GM19395 (cell line): Measurements from ENCODE around the gene NDUFV3.
"Not testable (repeated sequence)": the region's sequence is repeated elsewhere in the genome, so short reads cannot be mapped to it uniquely, and the experiment has no call there.

ENCODE experiments used
- ATAC-seq: cut with Tn5 transposase; IDR thresholded peaks from one replicate; pipeline ENCODE4 v1.9.1; 2021; ENCODE audit warnings: mild to moderate bottlenecking, moderate library complexity; ENCODE audit not compliant: unreplicated experiment

Gene NDUFV3

DNA sequence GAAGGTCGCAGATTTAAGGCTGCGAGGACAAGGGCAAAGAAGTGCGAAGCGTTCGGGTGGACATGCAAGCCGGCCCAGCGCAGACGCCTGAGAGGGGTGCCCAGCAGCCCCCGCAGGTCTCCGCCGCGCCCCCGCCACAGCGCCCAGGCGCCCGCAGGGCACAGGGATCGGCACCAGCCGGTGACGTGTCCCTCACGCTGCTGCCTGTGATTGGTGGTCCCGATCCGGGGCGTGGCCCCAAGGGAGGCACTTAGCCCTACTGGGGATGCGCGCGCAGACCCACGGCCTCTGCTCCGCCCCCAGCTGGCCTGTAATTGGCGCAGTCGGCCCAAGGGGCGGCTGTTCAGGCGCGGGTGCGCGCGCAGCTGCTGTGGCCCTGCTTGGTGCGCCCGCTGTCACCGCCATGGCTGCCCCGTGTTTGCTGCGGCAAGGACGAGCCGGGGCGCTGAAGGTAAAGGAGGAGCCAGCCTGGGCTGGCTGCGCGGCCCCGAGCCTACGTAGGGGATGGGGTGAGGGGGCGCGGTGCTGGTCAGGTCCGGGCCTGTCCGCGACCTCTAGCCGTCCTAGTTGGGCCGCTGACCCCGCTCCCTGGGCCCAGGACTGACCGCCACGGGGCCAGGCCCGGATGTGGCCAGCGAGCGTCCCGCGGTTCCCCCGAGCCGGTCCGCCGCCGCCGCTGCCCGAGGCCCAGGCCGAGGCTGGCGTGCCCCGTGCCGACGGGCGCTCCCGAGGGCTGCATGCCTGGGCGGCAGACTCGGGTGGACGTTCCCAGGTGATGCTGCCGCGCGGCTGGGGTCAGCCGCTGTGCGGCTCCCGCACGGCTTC lies at the start of gene NDUFV3:
NDUFV3 (plus strand) TSS at position 379 of the 825 bp plus-strand sequence; CDS start at position 404, 25 bp downstream.
- ATAC-seq, result peak; percentile 83

DNA sequence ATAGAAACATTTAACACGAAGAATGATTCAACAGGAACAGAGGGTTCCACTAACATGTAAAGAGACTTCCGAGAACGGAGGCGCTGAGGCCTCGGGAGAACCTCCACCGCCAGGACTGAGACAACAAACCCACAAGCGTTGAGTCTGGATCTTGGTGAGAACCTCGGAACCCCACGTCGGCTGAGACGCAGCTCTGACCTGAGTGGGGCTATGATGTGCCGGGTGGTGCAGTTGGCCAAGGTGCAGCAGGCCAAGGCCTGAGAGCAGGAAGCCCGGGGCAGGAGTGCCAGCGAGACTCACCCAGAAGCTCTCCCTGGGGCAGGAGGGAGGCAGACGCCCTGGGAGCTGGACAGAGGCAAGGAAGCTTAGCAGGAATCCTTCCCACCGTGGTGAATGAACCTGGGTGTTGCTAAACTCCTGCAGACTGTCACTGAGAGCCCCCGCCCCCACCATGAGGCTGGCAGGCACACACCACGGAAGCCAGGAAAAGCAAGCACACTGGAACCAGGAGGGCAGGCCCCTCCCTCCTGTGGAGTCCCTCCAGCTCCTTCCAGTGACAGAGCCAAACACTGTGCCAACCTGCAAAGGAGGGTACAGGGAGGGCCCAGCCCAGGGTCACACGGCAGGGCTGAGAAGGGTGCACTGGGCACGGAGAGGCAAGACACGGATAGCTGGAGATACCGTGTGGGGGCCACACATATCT lies 48.5 kb upstream of the NDUFV3 start:
- no peak for ATAC-seq

DNA sequence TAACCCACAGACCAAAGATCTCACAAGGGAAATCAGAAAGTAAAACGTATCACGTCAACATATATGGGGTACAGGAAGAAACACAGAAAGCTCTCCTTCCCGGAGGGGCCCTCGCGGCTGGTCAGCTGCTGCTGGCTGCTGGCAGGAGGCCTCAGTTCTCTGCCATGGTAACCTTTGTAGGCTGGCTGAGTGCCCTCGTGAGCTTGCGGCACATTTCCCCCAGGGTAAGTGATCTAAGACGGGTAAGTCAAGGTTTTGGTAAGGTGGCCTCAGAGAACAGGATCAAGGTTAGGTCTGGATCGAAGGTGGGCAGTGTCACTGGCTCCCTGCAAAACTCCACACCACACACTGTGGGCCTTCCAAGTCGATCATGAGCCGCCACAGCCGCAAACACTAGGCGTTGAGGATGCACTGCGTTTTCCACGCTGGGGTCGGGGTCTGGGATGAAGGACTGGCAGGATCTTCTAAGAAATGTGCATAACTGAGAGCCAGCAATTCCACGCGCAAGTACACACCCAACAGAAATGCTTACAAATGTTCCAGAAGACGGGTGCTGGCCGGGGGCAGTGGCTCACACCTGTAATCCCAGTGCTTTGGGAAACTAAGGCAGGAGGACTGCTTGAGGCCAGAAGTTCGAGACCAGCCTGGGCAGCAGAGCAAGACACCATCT lies 47.7 kb upstream of the NDUFV3 start:
- ATAC-seq, result no peak

DNA sequence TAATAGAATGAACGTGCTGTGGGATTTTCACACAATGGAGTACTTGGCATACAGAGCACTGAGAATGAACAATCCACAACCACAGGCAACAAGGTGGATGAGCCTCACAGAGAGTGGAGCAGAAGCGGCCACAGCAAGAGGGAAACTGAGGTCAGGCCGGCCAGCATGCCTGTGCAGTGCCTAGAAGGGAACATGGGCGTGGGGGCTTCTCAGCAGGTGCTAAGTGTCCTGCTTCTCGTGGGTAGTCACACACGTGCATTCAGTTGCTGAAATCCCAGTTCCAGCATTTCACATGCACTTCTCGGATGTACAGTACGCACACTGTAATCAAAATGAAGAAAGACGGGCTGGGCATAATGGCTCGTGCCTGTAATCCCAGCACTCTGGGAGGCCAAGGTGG lies 46.9 kb upstream of the NDUFV3 start:
- no peak for ATAC-seq

DNA sequence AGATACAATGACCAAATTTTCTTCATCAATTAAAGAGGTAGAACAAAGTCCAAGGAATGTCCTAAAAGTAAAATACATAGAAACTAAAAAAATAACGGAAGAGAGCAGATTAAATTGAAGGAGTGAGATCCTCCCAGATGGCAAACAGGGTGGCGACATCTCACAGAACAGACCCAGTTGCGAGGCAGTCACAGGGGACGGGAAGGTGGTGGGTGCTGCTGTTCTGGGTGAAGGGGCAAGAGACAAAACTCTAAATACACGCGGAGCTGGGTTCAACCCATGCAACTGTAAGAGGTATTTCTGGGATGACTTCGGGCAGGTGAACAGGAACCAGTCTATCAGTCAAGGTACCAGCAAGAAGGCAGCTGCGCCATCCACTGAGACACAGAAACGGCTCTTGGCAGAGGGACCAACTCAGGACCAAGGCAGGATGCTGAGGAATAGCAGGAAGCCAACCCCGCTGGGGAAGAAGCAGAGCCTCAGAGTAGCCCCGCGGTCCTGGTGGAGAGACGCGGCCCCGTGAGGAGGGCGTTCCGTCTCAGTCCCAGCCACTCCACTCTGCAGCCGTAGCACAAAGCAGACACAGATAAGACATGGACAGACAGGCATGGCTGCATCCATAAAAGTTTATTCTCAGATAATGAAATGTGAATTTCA lies 45.9 kb upstream of the NDUFV3 start:
- no peak for ATAC-seq

DNA sequence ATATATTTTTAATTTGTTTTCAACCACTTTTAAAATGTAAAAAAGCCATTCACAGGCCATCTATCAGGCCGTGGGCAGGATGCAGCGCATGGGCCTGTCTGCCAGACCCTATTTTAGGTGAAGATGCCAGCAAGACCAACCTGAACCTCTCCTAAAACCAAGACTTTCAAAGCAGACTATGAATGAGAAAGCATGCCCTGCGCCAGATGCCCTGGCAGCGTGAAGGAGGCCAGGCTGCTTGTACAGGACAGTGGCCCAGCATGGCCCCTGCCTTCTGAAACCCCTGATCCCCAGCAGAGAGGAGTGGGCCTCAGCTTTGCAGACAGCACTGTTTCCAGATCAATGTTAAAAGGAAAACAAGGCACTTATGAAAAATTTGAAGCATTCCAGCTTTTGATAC lies 45.4 kb upstream of the NDUFV3 start:
- ATAC-seq, result no peak

DNA sequence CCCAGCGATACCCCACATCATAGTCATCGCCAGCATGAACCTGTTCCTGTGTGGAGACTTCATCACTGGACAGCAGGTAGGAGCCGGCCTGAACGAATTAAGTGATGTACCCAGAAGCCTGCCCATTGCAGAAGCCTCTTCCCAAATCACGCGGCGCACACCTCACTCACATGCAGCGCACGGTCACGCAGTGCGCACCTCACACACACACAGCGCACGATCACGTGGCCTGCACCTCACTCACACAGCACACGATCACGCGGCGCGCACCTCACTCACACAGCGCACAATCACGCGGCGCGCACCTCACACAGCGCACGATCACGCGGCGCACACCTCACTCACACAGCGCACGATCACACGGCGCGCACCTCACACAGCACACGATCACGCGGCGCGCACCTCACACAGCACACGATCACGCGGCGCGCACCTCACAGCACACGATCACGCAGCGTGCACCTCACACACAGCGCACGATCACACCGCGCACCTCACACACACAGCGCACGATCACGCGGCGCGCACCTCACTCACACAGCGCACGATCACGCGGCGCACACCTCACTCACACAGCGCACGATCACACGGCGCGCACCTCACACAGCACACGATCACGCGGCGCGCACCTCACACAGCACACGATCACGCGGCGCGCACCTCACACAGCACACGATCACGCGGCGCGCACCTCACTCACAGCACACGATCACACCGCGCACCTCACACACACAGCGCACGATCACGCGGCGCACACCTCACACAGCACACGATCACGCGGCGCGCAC lies 44.8 kb upstream of the NDUFV3 start:
- not testable (repeated sequence) for ATAC-seq

DNA sequence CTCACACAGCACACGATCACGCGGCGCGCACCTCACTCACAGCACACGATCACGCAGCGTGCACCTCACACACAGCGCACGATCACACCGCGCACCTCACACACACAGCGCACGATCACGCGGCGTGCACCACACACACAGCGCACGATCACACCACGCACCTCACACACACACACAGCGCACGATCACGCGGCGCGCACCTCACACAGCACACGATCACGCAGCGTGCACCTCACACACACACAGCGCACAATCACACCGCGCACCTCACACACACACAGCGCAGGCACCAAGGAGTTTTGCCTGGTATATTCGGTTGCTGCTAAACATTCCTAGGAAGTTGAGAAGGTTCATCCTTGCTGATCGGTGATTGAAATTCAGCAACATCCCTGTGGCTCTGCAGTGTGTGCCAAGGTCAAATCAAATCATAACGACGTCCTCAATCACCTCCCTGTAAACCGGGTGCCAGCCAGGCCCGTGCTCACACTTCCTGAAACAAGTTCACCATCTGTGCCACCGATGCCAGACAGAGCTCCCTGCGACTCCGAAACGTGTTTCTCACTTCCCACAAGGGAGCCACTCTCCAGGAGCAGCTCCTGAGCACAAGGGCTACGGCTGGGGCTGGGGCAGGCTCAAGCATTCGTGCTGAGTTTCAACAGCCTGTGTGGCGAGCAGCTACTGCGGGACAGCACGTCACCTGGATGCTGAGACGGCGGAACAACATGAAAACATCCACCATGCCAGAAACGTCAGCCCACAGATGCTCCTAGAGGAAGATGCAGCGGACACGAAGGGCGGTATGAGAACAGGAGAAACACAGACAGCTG lies 44.0 kb upstream of the NDUFV3 start:
- no peak for ATAC-seq

DNA sequence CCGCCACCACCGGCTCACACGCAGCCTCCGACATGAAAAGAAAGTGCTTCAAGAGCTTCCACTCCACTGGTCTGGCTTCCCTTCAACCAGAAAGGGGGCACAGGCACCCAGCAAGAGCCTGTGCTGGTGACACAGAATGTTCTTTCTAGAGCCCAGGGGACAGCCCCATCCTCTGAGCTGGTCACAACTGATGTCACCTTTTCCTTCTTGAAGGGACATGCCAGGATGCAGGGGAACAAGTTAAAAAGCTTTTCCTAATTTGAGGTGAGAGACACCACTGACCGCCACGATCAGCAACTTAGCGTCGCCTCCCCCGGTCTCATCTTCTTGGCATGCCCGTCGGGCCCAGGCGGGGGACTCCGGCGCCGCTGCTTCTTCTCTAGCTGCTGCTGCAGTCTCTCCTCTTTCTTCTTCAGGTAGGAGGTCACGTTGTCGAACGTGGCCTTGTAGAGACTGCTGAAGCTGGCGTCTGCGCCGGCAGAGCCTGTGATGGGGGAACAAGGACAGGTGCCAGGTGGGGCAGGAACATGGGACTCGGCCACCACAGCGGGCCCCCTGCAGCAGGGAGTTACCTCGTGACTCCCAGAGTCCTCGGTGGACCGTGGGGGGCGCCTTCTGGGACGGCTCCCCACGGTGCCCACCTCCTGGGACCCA lies 43.2 kb upstream of the NDUFV3 start:
- no peak for ATAC-seq

DNA sequence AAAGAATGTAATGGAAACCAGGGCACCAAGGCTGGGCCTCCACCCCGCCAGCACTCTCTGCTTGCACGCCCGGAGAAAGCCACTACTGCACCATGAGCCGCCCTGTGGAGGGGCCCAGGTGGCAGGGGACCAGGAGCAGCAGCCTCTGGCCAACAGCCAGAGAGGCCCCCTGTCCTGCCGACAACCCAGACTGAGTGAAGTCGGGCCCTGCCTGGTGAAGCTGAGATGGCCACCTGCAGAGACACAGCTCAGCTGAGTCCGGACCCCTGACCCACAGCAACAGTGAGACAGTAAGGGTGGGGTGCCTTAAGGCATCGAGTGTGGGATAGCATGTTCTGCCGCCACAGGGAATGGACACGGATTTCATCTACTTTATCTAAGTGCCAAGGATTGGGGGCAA lies 42.6 kb upstream of the NDUFV3 start:
- ATAC-seq, result no peak

DNA sequence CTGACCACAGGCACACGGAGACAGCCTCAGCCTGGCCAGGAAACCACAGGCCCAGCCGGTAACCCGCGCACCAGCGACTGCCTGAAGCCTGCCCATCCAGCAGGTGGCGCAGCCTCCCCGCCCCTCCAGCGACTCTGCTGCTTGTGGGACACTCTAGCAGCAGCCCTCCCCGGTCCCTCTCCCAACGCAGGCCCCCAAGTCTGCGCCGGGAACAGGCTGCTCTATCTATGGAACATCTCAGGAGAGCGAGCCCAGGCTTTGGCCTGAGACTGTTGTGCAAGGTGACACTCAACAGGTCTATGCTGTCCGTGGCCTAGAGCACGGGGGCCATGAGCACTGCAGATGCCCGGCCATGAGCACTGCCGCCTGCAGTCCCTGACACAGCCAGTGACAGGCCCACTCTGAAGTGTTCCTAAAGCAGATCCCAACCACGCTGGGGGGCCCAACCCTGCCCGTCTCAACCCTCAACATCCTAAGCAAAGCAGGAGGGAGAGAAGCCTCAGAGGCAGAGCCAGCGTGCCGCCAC lies 42.2 kb upstream of the NDUFV3 start:
- no peak for ATAC-seq

DNA sequence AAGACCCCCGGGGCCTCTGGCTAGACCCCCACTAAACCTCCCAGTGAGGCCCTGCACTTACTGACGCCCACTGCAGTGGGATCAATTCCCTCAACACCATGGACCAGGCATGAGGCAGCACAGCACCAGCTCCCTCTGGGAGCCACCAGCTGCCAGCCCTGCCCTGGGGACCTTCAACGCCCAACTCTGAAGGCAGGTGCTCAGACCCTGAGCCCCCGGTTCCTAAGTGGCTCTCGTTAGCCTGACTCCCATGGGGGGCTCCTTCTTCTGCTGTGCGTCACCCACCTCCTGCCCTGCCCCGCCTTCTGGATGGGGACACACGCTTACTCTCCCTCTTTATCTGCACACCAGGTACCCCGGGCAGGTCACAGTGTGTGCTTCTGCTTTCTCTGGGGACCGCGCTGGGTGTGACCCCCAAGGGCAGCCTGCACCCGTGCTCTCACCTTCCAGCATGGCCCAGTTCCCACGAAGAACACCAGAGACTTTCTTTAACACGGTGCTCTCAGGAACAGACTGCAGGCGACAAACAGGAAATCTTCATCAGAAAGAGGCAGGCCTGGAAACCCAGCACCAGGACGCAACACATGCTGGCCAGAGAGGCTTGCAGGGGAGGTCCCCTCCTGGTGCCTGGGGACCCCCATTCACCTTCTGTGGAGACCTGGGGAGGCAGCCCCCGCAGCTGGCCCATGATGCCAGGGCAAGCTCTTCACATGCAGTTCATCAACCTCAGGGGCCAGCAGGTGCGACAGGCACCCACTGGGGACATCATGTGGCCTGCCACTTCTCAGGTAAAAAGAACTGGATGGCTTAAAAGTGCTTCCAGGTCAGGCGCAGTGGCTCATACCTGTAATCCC lies 41.1 kb upstream of the NDUFV3 start:
- no peak for ATAC-seq

DNA sequence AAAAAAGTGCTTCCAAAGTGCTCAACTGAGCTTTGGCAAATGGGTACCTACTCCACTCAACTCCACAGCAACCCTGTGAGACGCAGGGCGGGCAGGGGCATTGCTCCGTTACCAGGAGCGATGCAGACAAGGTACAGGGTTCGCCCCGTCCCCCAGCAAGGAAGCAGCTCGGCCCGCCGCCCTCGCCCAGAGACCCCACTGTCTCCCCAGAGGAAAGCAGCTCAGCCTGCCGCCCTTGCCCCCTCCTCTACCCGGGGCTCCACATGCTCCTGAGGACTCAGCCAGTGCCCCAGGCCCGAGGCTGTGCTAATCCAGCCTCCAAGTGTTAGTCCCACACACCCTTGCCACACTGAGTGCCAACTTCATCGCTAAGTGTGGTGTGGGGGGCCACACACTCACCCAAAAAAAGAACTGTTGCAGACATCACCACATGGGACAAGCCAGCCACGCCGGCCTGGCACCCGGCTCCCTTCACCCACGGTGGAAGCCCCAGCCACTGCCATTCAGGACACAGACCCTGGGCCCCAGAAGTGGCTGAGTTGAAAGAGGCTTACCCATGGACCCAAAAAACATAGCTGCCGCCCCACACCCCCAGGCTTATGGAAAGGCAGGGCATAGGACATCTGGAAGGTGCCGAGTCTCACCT lies 40.1 kb upstream of the NDUFV3 start:
- no peak for ATAC-seq

DNA sequence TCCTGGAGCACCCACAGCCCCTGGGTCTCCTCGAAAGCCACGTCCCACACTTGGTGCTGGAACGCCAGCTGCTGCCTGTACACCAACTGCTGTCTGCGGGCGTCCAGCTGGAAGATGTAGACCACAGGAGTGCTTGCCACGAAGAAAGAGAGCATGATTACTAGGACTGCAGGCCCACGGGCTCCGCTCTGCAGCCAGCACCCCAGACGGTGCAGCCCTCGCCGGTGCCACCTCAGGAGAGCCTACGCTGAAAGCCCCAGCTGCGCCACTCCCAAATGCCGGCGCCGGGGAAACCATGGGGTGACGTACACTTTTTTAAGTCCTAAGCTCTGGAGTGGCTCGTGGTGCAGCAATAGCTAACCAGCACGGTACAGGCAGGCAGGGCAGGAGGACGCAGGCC lies 39.5 kb upstream of the NDUFV3 start:
- ATAC-seq, result no peak

DNA sequence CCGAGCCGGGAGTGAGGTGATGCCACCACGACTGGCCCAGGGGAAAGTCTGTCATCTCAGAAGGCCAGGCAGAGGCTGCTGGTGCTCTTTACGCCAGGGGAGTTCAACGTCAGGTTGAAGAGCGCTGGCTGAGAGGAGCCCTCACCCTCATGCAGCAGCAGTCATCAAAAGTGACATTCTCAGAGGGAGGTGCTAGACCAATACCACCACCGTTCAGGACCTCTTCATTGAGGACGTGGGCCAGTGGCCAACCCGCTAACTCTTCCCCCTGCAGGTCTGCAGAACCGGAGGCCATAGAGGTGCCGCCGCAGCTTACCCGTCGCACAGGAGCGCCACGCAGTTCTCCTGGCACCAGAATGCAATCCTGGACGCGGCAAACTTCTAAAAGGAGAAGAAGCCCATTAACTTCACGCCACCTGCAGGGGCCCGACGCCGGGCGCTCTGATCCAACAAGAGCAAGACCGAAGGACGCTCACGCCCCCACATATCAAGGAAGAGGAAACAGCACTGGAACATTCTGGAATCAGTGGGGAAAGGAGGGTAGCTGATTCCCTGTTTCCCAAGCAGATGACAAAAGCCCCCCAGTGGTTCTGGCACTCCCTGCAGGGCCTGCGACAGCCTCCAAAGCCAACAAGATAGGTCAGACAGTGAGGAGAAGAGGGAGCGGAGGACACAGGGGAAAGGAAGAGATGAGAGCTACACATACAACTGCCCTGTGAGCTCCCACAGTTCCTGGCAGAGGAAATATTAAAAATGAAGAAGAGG lies 38.7 kb upstream of the NDUFV3 start:
- ATAC-seq, result no peak

DNA sequence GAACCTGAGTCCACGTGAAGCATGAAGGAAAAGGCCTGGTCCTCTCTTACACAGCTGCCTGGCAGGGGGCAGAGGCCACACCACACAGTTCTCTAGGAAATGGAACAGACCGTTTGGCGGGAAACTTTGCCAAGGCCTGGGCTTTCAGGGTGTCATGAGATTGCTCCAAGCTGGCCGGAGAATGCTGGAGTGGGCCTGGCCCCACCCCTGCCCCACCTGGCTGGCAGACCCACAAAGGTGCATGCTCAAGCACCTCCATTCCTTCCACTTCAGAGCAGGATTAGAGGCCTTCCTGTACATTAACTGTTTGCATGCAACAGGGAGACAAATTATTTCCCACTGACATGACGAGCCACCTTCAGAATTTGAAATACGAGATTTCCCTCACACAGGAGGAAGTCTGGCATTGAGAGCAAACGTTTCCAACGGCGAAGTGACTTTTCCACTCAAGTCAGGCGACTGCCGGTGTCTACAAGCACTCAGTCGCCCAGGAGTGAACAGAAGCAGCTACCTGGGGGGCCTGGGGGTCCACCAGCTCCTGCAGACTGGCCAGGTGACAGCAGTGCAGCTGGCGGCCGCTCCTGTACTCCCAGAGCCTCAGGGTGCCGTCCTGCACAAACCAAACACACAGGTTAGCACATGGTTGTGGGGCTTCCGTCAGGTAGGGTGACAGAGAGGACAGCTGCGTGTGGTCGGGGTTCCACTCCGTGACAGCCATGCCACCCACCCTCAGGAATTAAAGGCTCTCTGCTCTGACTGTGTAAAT lies 37.8 kb upstream of the NDUFV3 start:
- no peak for ATAC-seq
